K562 (cell line): ENCODE results near the gene KRTAP5-7. TPM values are rescaled to one million over a fixed set of nuclear protein-coding genes. Genes with fewer than 3 reads are reported as not detected.
"Not testable (repeated sequence)": the region's sequence is repeated elsewhere in the genome, so short reads cannot be mapped to it uniquely, and the experiment has no call there.

ENCODE experiments used
- ATAC-seq: fragments of 200-7000 bp; cut with Tn5 transposase; 3 replicates; pipeline ENCODE4 v1.9.1; 2020; ENCODE audit warnings: moderate library complexity
- Bru-seq: library from RNA; stranded (reverse); fragments of 400-500 nt; gene quantifications from one replicate; lab custom pipeline; 2021; lab: Mats Ljungman, UMichigan
- BruChase-seq, 2 experiments: library from RNA; stranded (reverse); fragments of 400-500 nt; gene quantifications; one replicate each; lab custom pipeline; 2021; lab: Mats Ljungman, UMichigan
- BruUV-seq: library from RNA; stranded (reverse); fragments of 400-500 nt; replicated peaks from 2 replicates; lab custom pipeline; 2021; lab: Mats Ljungman, UMichigan
- CTCF ChIA-PET: fragments of 300-600 bp; formaldehyde crosslinking; extraction: SDS; loops from one replicate; lab custom pipeline; 2021; ENCODE audit warnings: low intra/inter-chr PET ratio; lab: Yijun Ruan, JAX
- POLR2A ChIA-PET: fragments of 300-600, 350-650 bp; sonication (Branson Sonifier 250); formaldehyde crosslinking; extraction: SDS; loops from one replicate; lab custom pipeline; 2021; ENCODE audit warnings: antibody characterized with exemption, inconsistent platforms; lab: Yijun Ruan, JAX
- DNase-seq, 4 experiments: peaks; one replicate each; pipeline versions ENCODE4 v3.0.0 to v3.0.0-alpha.2; 2011 to 2018; ENCODE audit warnings: low spot score in 3 of 4, mixed read lengths in 3 of 4; ENCODE audit errors: extremely low read depth in 1 of 4
- FAIRE-seq: peaks from 2 replicates; lab custom pipeline; 2011; peaks lifted over from hg19 to GRCh38; lab: Jason Lieb, UNC
- H2AFZ ChIP-seq: 2 replicates; pipeline ENCODE4 v1.6.0; 2011; ENCODE audit warnings: low read depth, low read length, control low read depth, inconsistent platforms
- H3K27ac ChIP-seq: fragments of 200-600 bp; 3 replicates; pipeline ENCODE4 v1.8.0; 2011; ENCODE audit warnings: low read depth, mild to moderate bottlenecking, control low read depth, inconsistent platforms, low read length, moderate library complexity, mixed read lengths; ENCODE audit errors: extremely low read depth
- H3K27me3 ChIP-seq, 2 experiments: fragments of 300-600 bp in 1 of 2; 2 replicates in 1 of 2; 3 replicates in 1 of 2; pipeline versions ENCODE4 v1.6.0 to v1.8.0; 2011; ENCODE audit warnings: inconsistent platforms in 2 of 2, low read length in 2 of 2, mild to moderate bottlenecking in 1 of 2, mixed read lengths in 1 of 2, moderate library complexity in 1 of 2; ENCODE audit not compliant: control insufficient read depth in 2 of 2, insufficient read depth in 2 of 2
- H3K36me3 ChIP-seq: fragments of 300-600 bp; 3 replicates; pipeline ENCODE4 v1.8.0; 2011; ENCODE audit warnings: mild to moderate bottlenecking, low read length, inconsistent platforms; ENCODE audit not compliant: control insufficient read depth, insufficient read depth
- H3K4me1 ChIP-seq, 2 experiments: fragments of 200-600 bp in 1 of 2; replicated peaks in 1 of 2; 2 replicates in 1 of 2; 3 replicates in 1 of 2; pipeline versions ENCODE4 v1.5.1 to v1.8.0; 2011; ENCODE audit warnings: inconsistent platforms in 2 of 2, low read length in 2 of 2, mild to moderate bottlenecking in 1 of 2, mixed read lengths in 1 of 2, moderate library complexity in 1 of 2; ENCODE audit not compliant: control insufficient read depth in 2 of 2, insufficient read depth in 2 of 2
- H3K4me2 ChIP-seq: 2 replicates; pipeline ENCODE4 v1.6.1; 2011; ENCODE audit warnings: low read length, control low read depth, inconsistent platforms, mixed read lengths; ENCODE audit not compliant: insufficient read depth
- H3K4me3 ChIP-seq: fragments of 200-600 bp; sonication (generic), shearing (Covaris generic); 2 replicates; pipeline ENCODE4 v1.5.1; 2016; ENCODE audit warnings: control low read depth, inconsistent platforms
- H3K79me2 ChIP-seq: fragments of 200-600 bp; 3 replicates; pipeline ENCODE4 v1.8.0; 2011; ENCODE audit warnings: low read length, inconsistent platforms; ENCODE audit not compliant: control insufficient read depth, insufficient read depth
- H3K9ac ChIP-seq, 2 experiments: 2 replicates each; pipeline versions ENCODE4 v1.6.0 to v1.6.1; 2011; ENCODE audit warnings: low read depth in 2 of 2, low read length in 2 of 2, control low read depth in 1 of 2, inconsistent platforms in 1 of 2, mild to moderate bottlenecking in 1 of 2, mixed read lengths in 1 of 2; ENCODE audit not compliant: insufficient read depth in 1 of 2
- H3K9me1 ChIP-seq: one replicate; pipeline ENCODE4 v1.6.0; 2011; ENCODE audit warnings: inconsistent platforms, mild to moderate bottlenecking, low read length, moderate library complexity; ENCODE audit not compliant: control insufficient read depth, insufficient read depth
- H3K9me3 ChIP-seq: replicated peaks from 2 replicates; pipeline ENCODE4 v1.5.1; 2011; ENCODE audit warnings: low read depth, low read length, inconsistent platforms; ENCODE audit not compliant: control insufficient read depth, insufficient read depth
- H4K20me1 ChIP-seq: replicated peaks from 2 replicates; pipeline ENCODE4 v1.6.1; 2011; ENCODE audit warnings: low read length, inconsistent platforms, mixed read lengths; ENCODE audit not compliant: control insufficient read depth, insufficient read depth
- WGBS: fragments of 100-300 bp; shearing (Covaris generic); methylation state at CpG from one replicate; pipeline ENCODE4 v1.1.6; 2016; ENCODE audit warnings: low coverage, mixed read lengths; ENCODE audit not compliant: insufficient coverage; ENCODE audit errors: missing lambda C conversion rate; 5-methylcytosine and 5-hydroxymethylcytosine counted together
- in situ Hi-C: fragments of 300-500 bp; cut with MboI; formaldehyde crosslinking; loops from 4 replicates; pipeline ENCODE4 v1.15.0; 2018; ENCODE audit warnings: inconsistent platforms, mixed read lengths
- intact Hi-C: fragments of 100-400 bp; cut with micrococcal nuclease; formaldehyde crosslinking; loops from 2 replicates; pipeline ENCODE4 v1.14.2; 2022
- long read RNA-seq, 3 experiments: library from polyadenylated mRNA in 2 of 3; library from RNA in 1 of 3; unstranded in 2 of 3; stranded (forward) in 1 of 3; transcript quantifications; one replicate each; pipeline ENCODE4 v2.0.0, GENCODE V29; 2019 to 2022
- polyA minus RNA-seq, 3 experiments: library from RNA; depleted of rRNA, polyadenylated mRNA; stranded (reverse); fragments of >200 nt; gene quantifications; 2 replicates each; pipeline ENCODE4 v1.2.3, GENCODE V29; 2011
- polyA plus RNA-seq, 8 experiments: library from polyadenylated mRNA; depleted of rRNA in 4 of 8; stranded (reverse) in 5 of 8; unstranded in 3 of 8; fragments of >200 nt; fragmentation: Nextera tagmentation in 2 of 8; fragmentation: Illumina TruSeq in 1 of 8; extraction: Ambion mirVana in 2 of 8; extraction: Trizol in 1 of 8; gene quantifications; 2 replicates each; pipeline versions ENCODE4 v1.2.1 to v1.2.3, GENCODE V29; 2011 to 2014; ENCODE audit warnings: inconsistent platforms in 1 of 8, missing spikeins in 1 of 8
- total RNA-seq, 7 experiments: library from RNA; depleted of rRNA in 6 of 7; stranded (reverse); fragments of >200 nt in 6 of 7; fragmentation: Illumina TruSeq in 2 of 7; extraction: Trizol in 2 of 7; gene quantifications; 2 replicates each; pipeline versions ENCODE4 v1.2.1 to v1.2.3, GENCODE V29; 2011 to 2021; ENCODE audit warnings: low replicate concordance in 1 of 7

Gene KRTAP5-7
- total RNA-seq (2011; cell fraction: chromatin; rRNA removed; ENCODE audit: low replicate concordance) = not detected in 2 replicates
- total RNA-seq (2011; cell fraction: nucleolus; rRNA removed) = not detected in 2 replicates
- not detected in 2 replicates for total RNA-seq (2011; cell fraction: nucleoplasm; rRNA removed)
- not detected in 2 replicates for total RNA-seq (2014; rRNA removed)
- total RNA-seq (2014; rRNA removed; fragmentation: Illumina TruSeq; extraction: Trizol) = not detected in 2 replicates
- not detected in 2 replicates for total RNA-seq (2015; rRNA removed; fragmentation: Illumina TruSeq; extraction: Trizol)
- not detected in 2 replicates for total RNA-seq (2021)
- polyA plus RNA-seq (2011; rRNA removed) = not detected in 2 replicates
- not detected in 2 replicates for polyA plus RNA-seq (2011; cell fraction: cytosol; rRNA removed)
- polyA plus RNA-seq (2011; cell fraction: nucleus; rRNA removed) = not detected in 2 replicates
- polyA plus RNA-seq (2012) = not detected in 2 replicates
- not detected in 2 replicates for polyA plus RNA-seq (2014; fragmentation: Illumina TruSeq; extraction: Trizol)
- polyA plus RNA-seq (2014; fragmentation: Nextera tagmentation; extraction: Ambion mirVana) = not detected
- not detected in 2 replicates for polyA plus RNA-seq (2014; rRNA removed)
- polyA minus RNA-seq (2011; rRNA and poly(A)+ RNA removed) = not detected in 2 replicates
- polyA minus RNA-seq (2011; cell fraction: cytosol; rRNA and poly(A)+ RNA removed) = not detected in 2 replicates
- not detected in 2 replicates for polyA minus RNA-seq (2011; cell fraction: nucleus; rRNA and poly(A)+ RNA removed)
- Bru-seq, nascent RNA = not detected
- not detected for BruChase-seq, experiment 1, labeled RNA remaining after a 2-hour chase
- BruChase-seq, experiment 2, labeled RNA remaining after a 6-hour chase = percentile 24 among the genes with signal in this experiment
- long read RNA-seq, experiment 1 = 0 reads
- long read RNA-seq, experiment 2 = 0 reads
- long read RNA-seq, experiment 3 = 0 reads

- H3K36me3 ChIP-seq, H4K20me1 ChIP-seq, H3K4me3 ChIP-seq, H3K9me1 ChIP-seq, FAIRE-seq, intact Hi-C loops, H3K9ac ChIP-seq, in situ Hi-C loops, H3K79me2 ChIP-seq, POLR2A ChIA-PET, H3K4me2 ChIP-seq, H3K9me3 ChIP-seq, H3K4me1 ChIP-seq, H3K27ac ChIP-seq, BruUV-seq, ATAC-seq, DNase-seq, CTCF ChIA-PET: not testable (repeated sequence)
- 0% methylated on average over 9 of the region's 10 CpGs for WGBS
- peaks cover 6 to 14% of the 10 kb centered on the region in 2 experiments; a peak in 3 of 5 replicates for H3K27me3 ChIP-seq
- H2AFZ ChIP-seq = 0 out of 2 replicates have a peak within 1 kb of the TSS, but pooled peaks have one; percentile 24
These were observed at the start of gene KRTAP5-7 for GRCh38 chr11:71526796-71527575. Gene KRTAP5-7 (plus strand): TSS chr11:71527267. CDS start chr11:71527301, 34 bp downstream.
